Fibroblast of upper back skin (primary cell): Measurements from ENCODE around the gene GOLGA8N.
"Not testable (repeated sequence)": the region's sequence is repeated elsewhere in the genome, so short reads cannot be mapped to it uniquely, and the experiment has no call there.

Experiments
- DNase-seq: peaks from one replicate; pipeline ENCODE4 v3.0.0-alpha.2; 2013

The GOLGA8N gene

GRCh38 chr15:32593151-32593550 lies at the start of gene GOLGA8N:
Gene GOLGA8N (plus strand): TSS chr15:32593456.
- DNase-seq: not testable (repeated sequence)

- not testable (repeated sequence) for DNase-seq
These were observed 49.8 kb upstream of the GOLGA8N start for GRCh38 chr15:32543456-32543855.

- not testable (repeated sequence) for DNase-seq
These were observed 48.1 kb upstream of the GOLGA8N start for GRCh38 chr15:32545129-32545528.

- DNase-seq: not testable (repeated sequence)
These were observed 38.7 kb upstream of the GOLGA8N start for GRCh38 chr15:32554587-32554986.

GRCh38 chr15:32562198-32562597 lies 31.1 kb upstream of the GOLGA8N start:
- not testable (repeated sequence) for DNase-seq

- DNase-seq: not testable (repeated sequence)
These were observed 24.3 kb upstream of the GOLGA8N start for GRCh38 chr15:32568988-32569387.

GRCh38 chr15:32578482-32578881 lies 14.8 kb upstream of the GOLGA8N start:
- not testable (repeated sequence) for DNase-seq

- DNase-seq: not testable (repeated sequence)
These were observed 7.4 kb upstream of the GOLGA8N start for GRCh38 chr15:32585844-32586243.

GRCh38 chr15:32609518-32609917 lies 16.3 kb downstream of the GOLGA8N start:
- not testable (repeated sequence) for DNase-seq

GRCh38 chr15:32610719-32611118 lies 17.5 kb downstream of the GOLGA8N start:
- DNase-seq: peak; percentile 16

GRCh38 chr15:32614712-32615050 lies 21.4 kb downstream of the GOLGA8N start:
- not testable (repeated sequence) for DNase-seq

GRCh38 chr15:32615051-32615870 lies 22.0 kb downstream of the GOLGA8N start, which contains the start of gene ARHGAP11A:
Gene ARHGAP11A (plus strand): TSS chr15:32615504. CDS start chr15:32616212, 708 bp downstream.
- DNase-seq: peak; percentile 93

GRCh38 chr15:32615871-32616426 lies 22.7 kb downstream of the GOLGA8N start:
- DNase-seq: peak; percentile 8

- DNase-seq: no peak
These were observed 43.2 kb downstream of the GOLGA8N start for GRCh38 chr15:32636410-32636809.

GRCh38 chr15:32636908-32637567 lies 43.8 kb downstream of the GOLGA8N start:
- no peak for DNase-seq

- no peak for DNase-seq
These were observed 44.4 kb downstream of the GOLGA8N start for GRCh38 chr15:32637704-32638103.

- DNase-seq: no peak
These were observed 48.3 kb downstream of the GOLGA8N start, which contains the start of gene SCG5 for GRCh38 chr15:32641517-32642059. Gene SCG5 (plus strand): TSS chr15:32641710. CDS start chr15:32643593, 1,883 bp downstream.

GRCh38 chr15:32642667-32643435 lies 49.6 kb downstream of the GOLGA8N start:
- DNase-seq: no peak

GRCh38 chr15:32643907-32644445 lies 50.7 kb downstream of the GOLGA8N start:
- DNase-seq: peak; percentile 45

GRCh38 chr15:32646291-32646690 lies 53.0 kb downstream of the GOLGA8N start:
- no peak for DNase-seq

GRCh38 chr15:32649342-32649741 lies 56.1 kb downstream of the GOLGA8N start:
- peak; percentile 46 for DNase-seq

- DNase-seq: peak; percentile 84
These were observed 58.1 kb downstream of the GOLGA8N start for GRCh38 chr15:32651229-32651837.
